Hepatocyte (in vitro differentiated cells): Measurements from ENCODE around the gene SRSF8. TPM values are rescaled to one million over a fixed set of nuclear protein-coding genes. Genes with fewer than 3 reads are reported as not detected.

Source experiments
- DNase-seq: peaks from one replicate; pipeline ENCODE4 v3.0.0-alpha.2; 2016; ENCODE audit warnings: low spot score
- H2AFZ ChIP-seq: fragments of 200-600 bp; sonication (generic); 2 replicates; pipeline ENCODE4 v1.6.0; 2016; ENCODE audit warnings: antibody characterized with exemption, mild to moderate bottlenecking
- H3K27ac ChIP-seq: fragments of 200-600 bp; sonication (generic); 2 replicates; pipeline ENCODE4 v1.5.1; 2016; ENCODE audit warnings: mild to moderate bottlenecking
- H3K27me3 ChIP-seq: fragments of 200-600 bp; sonication (generic); 2 replicates; pipeline ENCODE4 v1.6.1; 2016
- H3K36me3 ChIP-seq: fragments of 200-600 bp; sonication (generic); replicated peaks from 2 replicates; pipeline ENCODE4 v1.5.1; 2016; ENCODE audit warnings: low read depth; ENCODE audit not compliant: insufficient read depth
- H3K4me1 ChIP-seq: fragments of 200-600 bp; sonication (generic); 2 replicates; pipeline ENCODE4 v1.5.1; 2016; ENCODE audit warnings: mild to moderate bottlenecking, moderate library complexity; ENCODE audit not compliant: insufficient read depth
- H3K4me2 ChIP-seq: fragments of 200-600 bp; sonication (generic); 2 replicates; pipeline ENCODE4 v1.6.0; 2016
- H3K4me3 ChIP-seq: fragments of 200-600 bp; sonication (generic); 2 replicates; pipeline ENCODE4 v1.5.1; 2016; ENCODE audit warnings: mild to moderate bottlenecking
- H3K79me2 ChIP-seq: fragments of 200-600 bp; sonication (generic); 2 replicates; pipeline ENCODE4 v1.6.0; 2017; ENCODE audit warnings: mild to moderate bottlenecking
- H3K9me2 ChIP-seq: fragments of 200-600 bp; sonication (generic); replicated peaks from 2 replicates; pipeline ENCODE4 v1.6.0; 2017; ENCODE audit warnings: mild to moderate bottlenecking; ENCODE audit not compliant: insufficient read depth
- H3K9me3 ChIP-seq: fragments of 200-600 bp; sonication (generic); 2 replicates; pipeline ENCODE4 v1.5.1; 2016; ENCODE audit warnings: low read depth, mild to moderate bottlenecking
- H4K20me1 ChIP-seq: fragments of 200-600 bp; sonication (generic); 2 replicates; pipeline ENCODE4 v1.6.0; 2016; ENCODE audit warnings: mild to moderate bottlenecking; ENCODE audit not compliant: insufficient read depth, poor library complexity, severe bottlenecking
- EZH2 ChIP-seq: fragments of 200-600 bp; sonication (generic); IDR thresholded peaks from 2 replicates; pipeline ENCODE4 v1.6.1; 2016; ENCODE audit warnings: antibody characterized with exemption, mild to moderate bottlenecking, borderline replicate concordance
- EZH2phosphoT487 ChIP-seq: fragments of 200-600 bp; sonication (generic); IDR thresholded peaks from one replicate; pipeline ENCODE4 v1.6.1; 2018; ENCODE audit warnings: antibody characterized with exemption, mild to moderate bottlenecking, low read depth, moderate library complexity; ENCODE audit not compliant: unreplicated experiment, severe bottlenecking
- WGBS: methylation state at CpG from one replicate; pipeline ENCODE4 v1.1.6; 2016; ENCODE audit warnings: low lambda C conversion rate; ENCODE audit errors: missing lambda C conversion rate; 5-methylcytosine and 5-hydroxymethylcytosine counted together
- polyA plus RNA-seq: library from polyadenylated mRNA; unstranded; fragments of >200 nt; fragmentation: Nextera tagmentation; extraction: Ambion mirVana; gene quantifications from 2 replicates; pipeline ENCODE4 v1.2.1, GENCODE V29; 2016
- total RNA-seq: library from RNA; depleted of rRNA; stranded (reverse); fragments of >200 nt; gene quantifications from 2 replicates; pipeline ENCODE4 v1.2.3, GENCODE V29; 2014
- TF ChIP-seq, protein P1 (sequence below): fragments of 200-600 bp; sonication (generic); IDR thresholded peaks from 2 replicates; pipeline ENCODE4 v1.5.1; 2016; ENCODE audit warnings: antibody characterized with exemption, mild to moderate bottlenecking; ENCODE audit not compliant: poor library complexity

The SRSF8 gene
- total and polyA plus RNA-seq, 2 experiments from 2014 or later, result 48.2 to 52.0 TPM

DNA sequence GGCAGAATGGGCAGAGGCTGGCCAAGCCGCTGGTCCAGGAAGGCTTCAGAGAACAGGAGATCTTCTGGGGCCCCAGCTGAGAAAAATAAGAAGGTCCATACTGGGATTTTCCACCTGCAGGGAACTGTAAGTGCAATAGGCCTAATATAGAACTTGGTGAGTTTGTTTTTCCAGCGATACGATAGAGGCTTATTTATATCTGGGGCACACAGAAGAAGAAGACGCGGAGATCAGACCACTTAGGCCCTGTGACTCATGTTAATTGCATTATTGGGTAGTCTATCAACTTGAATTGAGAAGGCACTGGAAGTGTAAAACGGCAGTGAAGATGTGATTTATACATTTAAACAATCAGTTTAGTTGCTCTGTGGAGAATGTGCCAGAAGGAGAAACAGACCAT is 7.7 kb upstream of the SRSF8 start:
- Histone ChIP-seq H3K36me3 (no peaks in the 10 kb centered on the region), H3K79me2 (no peaks in the 10 kb centered on the region), H2AFZ (no peak overlapping the region), H4K20me1 (no peaks in the 10 kb centered on the region), H3K4me1 (no peaks in the 10 kb centered on the region), H3K27me3 (no peaks in the 10 kb centered on the region), H3K4me2 (no peak overlapping the region), H3K9me2 (no peaks in the 10 kb centered on the region), H3K4me3 (no peak overlapping the region), H3K9me3 (no peaks in the 10 kb centered on the region), H3K27ac (no peak overlapping the region)
- 83% methylated on average over 6 of the region's 6 CpGs for WGBS
- TF ChIP-seq, protein P1, sequence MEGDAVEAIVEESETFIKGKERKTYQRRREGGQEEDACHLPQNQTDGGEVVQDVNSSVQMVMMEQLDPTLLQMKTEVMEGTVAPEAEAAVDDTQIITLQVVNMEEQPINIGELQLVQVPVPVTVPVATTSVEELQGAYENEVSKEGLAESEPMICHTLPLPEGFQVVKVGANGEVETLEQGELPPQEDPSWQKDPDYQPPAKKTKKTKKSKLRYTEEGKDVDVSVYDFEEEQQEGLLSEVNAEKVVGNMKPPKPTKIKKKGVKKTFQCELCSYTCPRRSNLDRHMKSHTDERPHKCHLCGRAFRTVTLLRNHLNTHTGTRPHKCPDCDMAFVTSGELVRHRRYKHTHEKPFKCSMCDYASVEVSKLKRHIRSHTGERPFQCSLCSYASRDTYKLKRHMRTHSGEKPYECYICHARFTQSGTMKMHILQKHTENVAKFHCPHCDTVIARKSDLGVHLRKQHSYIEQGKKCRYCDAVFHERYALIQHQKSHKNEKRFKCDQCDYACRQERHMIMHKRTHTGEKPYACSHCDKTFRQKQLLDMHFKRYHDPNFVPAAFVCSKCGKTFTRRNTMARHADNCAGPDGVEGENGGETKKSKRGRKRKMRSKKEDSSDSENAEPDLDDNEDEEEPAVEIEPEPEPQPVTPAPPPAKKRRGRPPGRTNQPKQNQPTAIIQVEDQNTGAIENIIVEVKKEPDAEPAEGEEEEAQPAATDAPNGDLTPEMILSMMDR, result no peak
- TF ChIP-seq EZH2phosphoT487 (no peak), EZH2 (no peak)
- DNase-seq, result no peak

DNA sequence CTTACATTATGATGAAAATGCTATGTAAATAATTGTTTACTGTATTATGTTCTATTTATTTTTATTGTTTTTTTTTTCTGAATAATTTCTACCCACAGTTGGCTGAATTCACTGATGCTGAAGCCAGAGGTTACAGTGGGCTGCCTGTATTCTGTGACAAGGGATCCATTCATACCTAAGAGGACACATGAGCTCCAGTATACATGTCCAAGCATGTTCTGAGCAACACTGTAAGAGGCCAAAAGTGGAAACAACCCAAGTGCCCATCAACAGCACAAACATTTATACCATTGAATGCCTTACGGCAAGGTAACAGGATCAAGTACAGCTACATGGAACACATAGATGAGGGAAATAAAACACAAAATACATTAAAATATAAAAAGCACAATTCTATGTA is 1.4 kb upstream of the SRSF8 start:
- Histone ChIP-seq H3K4me1 (peaks cover 6% of the 10 kb centered on the region), H4K20me1 (peaks cover 5% of the 10 kb centered on the region), H2AFZ (no peak overlapping the region), H3K36me3 (no peaks in the 10 kb centered on the region), H3K4me2 (no peak overlapping the region), H3K4me3 (no peak overlapping the region), H3K27me3 (no peaks in the 10 kb centered on the region), H3K27ac (no peak overlapping the region), H3K79me2 (peaks cover 20% of the 10 kb centered on the region), H3K9me3 (no peaks in the 10 kb centered on the region), H3K9me2 (no peaks in the 10 kb centered on the region)
- no peak for DNase-seq
- no peak for TF ChIP-seq EZH2phosphoT487
- TF ChIP-seq EZH2, result no peak
- TF ChIP-seq, protein P1, result no peak
- WGBS, result 100% methylated on average over 1 of the region's 1 CpG

DNA sequence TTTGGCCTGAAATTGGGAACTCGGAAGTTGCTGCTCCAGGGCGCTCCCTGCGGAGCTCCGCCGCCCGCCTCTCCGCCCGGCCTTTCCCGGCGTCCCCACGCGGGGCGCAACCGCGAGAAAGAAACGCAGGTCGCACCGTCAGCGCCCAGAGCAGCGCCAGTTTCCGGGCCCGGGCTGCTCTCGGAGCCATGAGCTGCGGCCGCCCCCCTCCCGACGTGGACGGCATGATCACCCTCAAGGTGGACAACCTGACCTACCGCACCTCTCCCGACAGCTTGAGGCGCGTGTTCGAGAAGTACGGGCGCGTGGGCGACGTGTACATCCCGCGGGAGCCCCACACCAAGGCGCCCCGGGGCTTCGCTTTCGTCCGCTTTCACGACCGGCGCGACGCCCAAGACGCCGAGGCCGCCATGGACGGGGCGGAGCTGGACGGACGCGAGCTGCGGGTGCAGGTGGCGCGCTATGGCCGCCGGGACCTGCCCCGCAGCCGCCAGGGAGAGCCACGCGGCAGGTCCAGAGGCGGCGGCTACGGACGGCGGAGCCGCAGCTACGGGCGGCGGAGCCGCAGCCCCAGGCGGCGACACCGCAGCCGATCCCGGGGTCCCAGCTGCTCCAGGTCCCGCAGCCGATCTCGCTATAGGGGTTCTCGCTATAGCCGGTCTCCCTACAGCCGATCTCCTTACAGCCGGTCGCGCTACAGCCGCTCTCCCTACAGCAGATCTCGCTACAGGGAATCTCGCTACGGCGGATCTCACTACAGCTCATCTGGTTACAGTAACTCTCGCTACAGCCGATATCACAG is 521 bp downstream of the SRSF8 start:
- H3K36me3 ChIP-seq, result no peaks in the 10 kb centered on the region
- peaks cover 5% of the 10 kb centered on the region for H4K20me1 ChIP-seq
- under 1% methylated on average over 81 of the region's 98 CpGs for WGBS
- H3K27ac ChIP-seq, result peak overlapping the region; percentile 99
- no peak for TF ChIP-seq EZH2phosphoT487
- TF ChIP-seq, protein P1, result peak; percentile 64
- H2AFZ ChIP-seq, result peak overlapping the region; percentile 63
- H3K79me2 ChIP-seq, result peaks cover 37% of the 10 kb centered on the region
- no peaks in the 10 kb centered on the region for H3K9me2 ChIP-seq
- H3K4me3 ChIP-seq, result peak overlapping the region; percentile 93
- DNase-seq, result peak; percentile 91
- H3K4me1 ChIP-seq, result peaks cover 6% of the 10 kb centered on the region
- no peaks in the 10 kb centered on the region for H3K9me3 ChIP-seq
- H3K27me3 ChIP-seq, result no peaks in the 10 kb centered on the region
- peak overlapping the region; percentile 70 for H3K4me2 ChIP-seq
